HCT116 (cell line): ENCODE results near the gene MEX3B. TPM values are rescaled to one million over a fixed set of nuclear protein-coding genes. Genes with fewer than 3 reads are reported as not detected.

Source experiments
- ATAC-seq: fragments of 200-7000 bp; cut with Tn5 transposase; 2 replicates; pipeline ENCODE4 v1.9.1; 2020; ENCODE audit warnings: mild to moderate bottlenecking, moderate library complexity
- BruUV-seq: library from RNA; stranded (reverse); fragments of 400-500 nt; replicated peaks from 2 replicates; lab custom pipeline; 2021; lab: Mats Ljungman, UMichigan
- CTCF ChIA-PET: fragments of 300-600 bp; sonication (Branson Sonifier 250); formaldehyde crosslinking; loops from one replicate; lab custom pipeline; 2021; ENCODE audit warnings: antibody characterized with exemption; lab: Charles Lee
- POLR2A ChIA-PET: fragments of 300-600, 350-600 bp; sonication (Branson Sonifier 250); formaldehyde crosslinking; loops from one replicate; lab custom pipeline; 2021; ENCODE audit warnings: antibody characterized with exemption; lab: Charles Lee
- RAD21 ChIA-PET, 2 experiments: fragments of 300-600 bp; sonication (Branson Sonifier 250); formaldehyde crosslinking; loops; one replicate each; lab custom pipeline; 2023; ENCODE audit warnings: low total read pairs in 2 of 2; ENCODE audit not compliant: uncharacterized antibody in 2 of 2, unreplicated experiment in 2 of 2, low non-redundant PET in 1 of 2; lab: Charles Lee
- DNase-seq: peaks from one replicate; pipeline ENCODE4 v3.0.0-alpha.2; 2010; ENCODE audit warnings: low read depth, low spot score
- H2AFZ ChIP-seq: fragments of 200-600 bp; shearing (Covaris generic), sonication (generic); 2 replicates; pipeline ENCODE4 v1.6.1; 2017; ENCODE audit warnings: low read depth, mixed run types, mixed read lengths, antibody characterized with exemption, low read length; ENCODE audit not compliant: poor library complexity, severe bottlenecking
- H3K27ac ChIP-seq: 2 replicates; pipeline ENCODE4 v1.5.1; 2012; ENCODE audit warnings: low read depth, low read length
- H3K27me3 ChIP-seq: fragments of 200-600 bp; sonication (generic); 2 replicates; pipeline ENCODE4 v1.6.1; 2016; ENCODE audit warnings: mixed run types, low read length, mixed read lengths; ENCODE audit not compliant: insufficient read depth
- H3K36me3 ChIP-seq, 2 experiments: fragments of 200-500 bp in 1 of 2; fragments of 200-600 bp in 1 of 2; sonication (Bioruptor generic) in 1 of 2; sonication (generic) in 1 of 2; 2 replicates each; pipeline versions ENCODE4 v1.5.1 to v1.6.1; 2014 to 2016; ENCODE audit warnings: low read length in 2 of 2, inconsistent platforms in 1 of 2, mixed read lengths in 1 of 2, mixed run types in 1 of 2; ENCODE audit not compliant: insufficient read depth in 2 of 2, control insufficient read depth in 1 of 2
- H3K4me1 ChIP-seq, 2 experiments: fragments of 200-600 bp in 1 of 2; sonication (generic) in 1 of 2; 2 replicates each; pipeline versions ENCODE4 v1.5.1 to v1.6.1; 2012 to 2017; ENCODE audit warnings: low read length in 2 of 2, inconsistent platforms in 1 of 2, mild to moderate bottlenecking in 1 of 2, mixed read lengths in 1 of 2, mixed run types in 1 of 2, moderate library complexity in 1 of 2; ENCODE audit not compliant: insufficient read depth in 2 of 2, control insufficient read depth in 1 of 2
- H3K4me2 ChIP-seq: fragments of 200-600 bp; sonication (generic); 2 replicates; pipeline ENCODE4 v1.6.1; 2017; ENCODE audit warnings: mixed run types, low read length, mixed read lengths
- H3K4me3 ChIP-seq, 2 experiments: fragments of 200-600 bp in 1 of 2; sonication (generic) in 1 of 2; replicated peaks in 1 of 2; 2 replicates each; pipeline ENCODE4 v1.5.1; 2011 to 2016; ENCODE audit warnings: low read length in 2 of 2, control low read depth in 1 of 2, low read depth in 1 of 2, mild to moderate bottlenecking in 1 of 2, mixed read lengths in 1 of 2, mixed run types in 1 of 2
- H3K79me2 ChIP-seq: fragments of 200-600 bp; sonication (generic); 2 replicates; pipeline ENCODE4 v1.6.1; 2017; ENCODE audit warnings: mild to moderate bottlenecking, mixed run types, low read length, moderate library complexity, mixed read lengths; ENCODE audit not compliant: insufficient read depth
- H3K9ac ChIP-seq: fragments of 200-600 bp; sonication (generic); 2 replicates; pipeline ENCODE4 v1.6.1; 2016; ENCODE audit warnings: low read length, mixed read lengths
- H3K9me2 ChIP-seq: fragments of 200-600 bp; sonication (generic), shearing (Covaris generic); 2 replicates; pipeline ENCODE4 v1.6.1; 2017; ENCODE audit warnings: mixed run types, mild to moderate bottlenecking, moderate library complexity; ENCODE audit not compliant: insufficient read depth
- H3K9me3 ChIP-seq, 2 experiments: fragments of 200-500 bp in 1 of 2; fragments of 200-600 bp in 1 of 2; sonication (Bioruptor generic) in 1 of 2; sonication (generic) in 1 of 2; 2 replicates each; pipeline ENCODE4 v1.6.1; 2014 to 2017; ENCODE audit warnings: low read length in 2 of 2, mixed read lengths in 2 of 2, inconsistent platforms in 1 of 2, low read depth in 1 of 2, mild to moderate bottlenecking in 1 of 2, mixed run types in 1 of 2, moderate library complexity in 1 of 2; ENCODE audit not compliant: control insufficient read depth in 1 of 2, insufficient read depth in 1 of 2
- H4K20me1 ChIP-seq: fragments of 200-600 bp; sonication (generic), shearing (Covaris generic); 2 replicates; pipeline ENCODE4 v1.6.1; 2017; ENCODE audit warnings: mixed run types, mild to moderate bottlenecking, moderate library complexity; ENCODE audit not compliant: insufficient read depth
- ATF3 ChIP-seq: IDR thresholded peaks from 2 replicates; pipeline ENCODE4 v1.6.1; 2012
- CBX3 ChIP-seq: IDR thresholded peaks from 2 replicates; pipeline ENCODE4 v1.6.1; 2012; ENCODE audit warnings: low read depth
- CTCF ChIP-seq, 3 experiments: fragments of 200-600 bp in 1 of 3; sonication (generic) in 1 of 3; IDR thresholded peaks in 2 of 3; conservative IDR thresholded peaks in 1 of 3; 2 replicates each; pipeline ENCODE4 v1.5.1; 2012 to 2017; ENCODE audit warnings: low read depth in 2 of 3, low read length in 2 of 3, antibody characterized with exemption in 1 of 3, borderline replicate concordance in 1 of 3, control low read depth in 1 of 3, mild to moderate bottlenecking in 1 of 3, mixed read lengths in 1 of 3, mixed run types in 1 of 3, moderate library complexity in 1 of 3; ENCODE audit not compliant: insufficient read depth in 1 of 3
- EZH2 ChIP-seq: fragments of 200-600 bp; sonication (generic); IDR thresholded peaks from 2 replicates; pipeline ENCODE4 v1.6.1; 2017; ENCODE audit warnings: antibody characterized with exemption, mixed run types
- JUND ChIP-seq: IDR thresholded peaks from 2 replicates; pipeline ENCODE4 v1.6.1; 2012
- RAD21 ChIP-seq: IDR thresholded peaks from 2 replicates; pipeline ENCODE4 v1.6.1; 2012; ENCODE audit warnings: low read depth, mild to moderate bottlenecking
- REST ChIP-seq: IDR thresholded peaks from 2 replicates; pipeline ENCODE4 v1.6.1; 2012; ENCODE audit warnings: low read depth
- SIN3A ChIP-seq: IDR thresholded peaks from 2 replicates; pipeline ENCODE4 v1.6.1; 2012; ENCODE audit warnings: low read depth
- SP1 ChIP-seq: IDR thresholded peaks from 2 replicates; pipeline ENCODE4 v1.6.1; 2012; ENCODE audit warnings: low read depth
- SRF ChIP-seq: IDR thresholded peaks from 2 replicates; pipeline ENCODE4 v1.6.1; 2012; ENCODE audit warnings: low read depth
- TCF7L2 ChIP-seq: IDR thresholded peaks from 2 replicates; pipeline ENCODE4 v1.7.0; 2011; ENCODE audit warnings: borderline replicate concordance, inconsistent platforms; ENCODE audit not compliant: insufficient read depth, insufficient read length; ENCODE audit errors: extremely low read depth
- YY1 ChIP-seq: IDR thresholded peaks from 2 replicates; pipeline ENCODE4 v1.6.1; 2011; ENCODE audit warnings: low read length, low read depth, moderate library complexity, mild to moderate bottlenecking; ENCODE audit not compliant: insufficient replicate concordance; ENCODE audit errors: extremely low read depth
- ZFX ChIP-seq: fragments of 450-650 bp; IDR thresholded peaks from 2 replicates; pipeline ENCODE4 v1.6.1; 2017
- intact Hi-C: fragments of 100-400 bp; cut with micrococcal nuclease; formaldehyde crosslinking; loops from 2 replicates; pipeline ENCODE4 v1.10.0; 2022
- total RNA-seq: library from RNA; stranded (reverse); gene quantifications from one replicate; pipeline ENCODE4 v1.2.1, GENCODE V29; 2021; ENCODE audit not compliant: unreplicated experiment
- TF ChIP-seq, protein P1 (sequence below): IDR thresholded peaks from 2 replicates; pipeline ENCODE4 v1.6.1; 2012

MEX3B gene
- total RNA-seq, 1 experiment from 2014 or later: 1.9 TPM

DNA sequence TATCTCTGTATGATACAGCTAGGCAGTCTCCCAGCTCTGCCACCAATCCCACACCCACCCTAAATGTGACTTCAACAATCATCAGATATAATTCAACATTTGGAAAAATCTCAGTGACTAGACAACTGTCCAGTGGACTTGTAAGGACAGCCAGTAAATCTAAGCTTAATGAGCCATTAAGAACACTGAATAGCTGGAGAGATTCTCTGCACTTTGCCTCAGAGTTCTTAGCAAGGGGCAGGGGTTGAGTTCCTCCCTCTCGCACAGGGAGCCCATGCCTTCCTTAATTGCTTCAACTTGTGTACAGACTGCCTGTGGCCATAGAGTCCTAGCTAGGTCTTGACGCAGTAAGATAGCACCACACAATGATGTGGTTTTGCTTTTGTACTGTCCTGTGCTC, 15.6 kb downstream of the MEX3B start:
- intact Hi-C loops: no loop called here
- BruUV-seq: no TSS peak
- no peak overlapping the region for H3K4me2 ChIP-seq

More for the DNA sequence above, 15.6 kb downstream of the MEX3B start:
- H3K27me3 ChIP-seq: no peaks in the 10 kb centered on the region; the same call in 1 of the 2 replicates
- POLR2A ChIA-PET: no interaction called here
- H3K9me2 ChIP-seq: no peaks in the 10 kb centered on the region
- no peaks in the 10 kb centered on the region for H3K36me3 ChIP-seq
- RAD21 ChIA-PET: no interaction called here
- no peaks in the 10 kb centered on the region for H4K20me1 ChIP-seq
- TF ChIP-seq SRF (no peak), ZFX (no peak), ATF3 (no peak), EZH2 (no peak), SIN3A (no peak), JUND (no peak), RAD21 (no peak), TCF7L2 (no peak), CBX3 (no peak), REST (no peak), CTCF (IDR thresholded peaks at IDR 0.05 in 2 of 3, conservative IDR thresholded peaks at IDR 0.05 in 1 of 3; ENCODE audit: borderline replicate concordance in 1 of 3, insufficient read depth in 1 of 3, low read depth in 2 of 3, low read length in 2 of 3) (no peak), YY1 (no peak), SP1 (no peak)
- TF ChIP-seq, protein P1, sequence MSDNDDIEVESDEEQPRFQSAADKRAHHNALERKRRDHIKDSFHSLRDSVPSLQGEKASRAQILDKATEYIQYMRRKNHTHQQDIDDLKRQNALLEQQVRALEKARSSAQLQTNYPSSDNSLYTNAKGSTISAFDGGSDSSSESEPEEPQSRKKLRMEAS: no peak
- no peaks in the 10 kb centered on the region for H3K79me2 ChIP-seq
- H2AFZ ChIP-seq: no peak overlapping the region
- no peak overlapping the region for H3K4me3 ChIP-seq
- CTCF ChIA-PET: no interaction called here
- no peaks in the 10 kb centered on the region for H3K4me1 ChIP-seq
- ATAC-seq (no peak), DNase-seq (no peak)
- no peaks in the 10 kb centered on the region for H3K9me3 ChIP-seq
- no peak overlapping the region for H3K9ac ChIP-seq
- H3K27ac ChIP-seq: no peak overlapping the region
